ENCODE data around the gene FAT3. TPM values are rescaled to one million over a fixed set of nuclear protein-coding genes. Genes with fewer than 3 reads are reported as not detected.

Gene FAT3
- total and polyA plus RNA-seq, 10 of the 15 experiments (the other 5 are each of a cell fraction or from before 2014, with no cell fraction given), result under 0.01 to 0.04 (median 0.01) TPM; not detected in 7

DNA sequence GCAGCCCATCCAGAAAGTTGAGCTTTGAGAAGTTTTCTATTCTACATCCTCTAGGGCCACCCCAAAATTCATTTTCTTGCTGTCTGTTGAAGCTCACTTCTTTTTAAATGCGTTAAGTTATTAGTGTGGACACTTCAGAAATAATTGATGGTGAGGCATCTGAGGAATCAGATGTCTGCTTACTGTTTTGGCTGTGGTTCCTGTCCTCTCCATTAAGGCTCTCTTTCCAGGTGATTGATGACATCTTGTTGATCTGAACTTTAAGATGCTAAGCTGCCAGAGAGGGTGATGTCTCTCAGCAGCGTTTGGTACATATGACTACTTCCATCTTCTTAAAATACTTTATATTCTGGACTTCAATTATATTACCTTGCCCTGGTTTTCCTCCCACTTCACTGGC is 45.2 kb downstream of the FAT3 start:
- ChIA-PET CTCF (no interaction called here), POLR2A (no interaction called here), SMC1A (ENCODE audit: uncharacterized antibody, unreplicated experiment) (interaction anchor here (1.5 kb wide), 1 partner anchor 18 kb away, joined by 3 read pairs; no protein-coding TSS in a partner anchor), RAD21 (ENCODE audit: unreplicated experiment) (no interaction called here)
- Histone ChIP-seq H4K20me1 (ENCODE audit: control insufficient read depth, insufficient read depth) (no peaks in the 10 kb centered on the region), H3K4me3 (no peak overlapping the region), H3K27me3 (replicated peaks in 1 of 2; ENCODE audit: control insufficient read depth in 2 of 2, insufficient read depth in 2 of 2, low read length in 1 of 2) (no peaks in the 10 kb centered on the region; a peak in 1 of 4 replicates), H3K9ac (ENCODE audit: control insufficient read depth, insufficient read depth, low read length) (no peak overlapping the region), H3K36me3 (ENCODE audit: control insufficient read depth in 2 of 2, insufficient read depth in 2 of 2, low read length in 1 of 2) (no peaks in the 10 kb centered on the region), H2AFZ (ENCODE audit: control insufficient read depth, low read depth, low read length) (no peak overlapping the region), H3K9me3 (replicated peaks; ENCODE audit: control insufficient read depth, insufficient read depth, low read length) (no peaks in the 10 kb centered on the region), H3K4me1 (ENCODE audit: control insufficient read depth, insufficient read depth, low read length) (no peaks in the 10 kb centered on the region), H3K27ac (ENCODE audit: control insufficient read depth, insufficient read depth) (no peak overlapping the region), H3K79me2 (ENCODE audit: control insufficient read depth, insufficient read depth, low read length) (no peaks in the 10 kb centered on the region), H3K4me2 (ENCODE audit: control insufficient read depth, insufficient read depth) (no peak overlapping the region)
- TF ChIP-seq MTA3 (IDR thresholded peaks at IDR 0.05; ENCODE audit: borderline replicate concordance, low read length) (no peak), ZNF622 (IDR thresholded peaks at IDR 0.05) (no peak), RCOR1 (conservative IDR thresholded peaks at IDR 0.05; ENCODE audit: low read depth, low read length) (no peak), GABPA (IDR thresholded peaks at IDR 0.05; ENCODE audit: low read depth) (no peak), NR2C1 (IDR thresholded peaks at IDR 0.05) (no peak), FOXM1 (IDR thresholded peaks at IDR 0.05; ENCODE audit: low read depth, low read length) (no peak)
- TF ChIP-seq, protein P1, sequence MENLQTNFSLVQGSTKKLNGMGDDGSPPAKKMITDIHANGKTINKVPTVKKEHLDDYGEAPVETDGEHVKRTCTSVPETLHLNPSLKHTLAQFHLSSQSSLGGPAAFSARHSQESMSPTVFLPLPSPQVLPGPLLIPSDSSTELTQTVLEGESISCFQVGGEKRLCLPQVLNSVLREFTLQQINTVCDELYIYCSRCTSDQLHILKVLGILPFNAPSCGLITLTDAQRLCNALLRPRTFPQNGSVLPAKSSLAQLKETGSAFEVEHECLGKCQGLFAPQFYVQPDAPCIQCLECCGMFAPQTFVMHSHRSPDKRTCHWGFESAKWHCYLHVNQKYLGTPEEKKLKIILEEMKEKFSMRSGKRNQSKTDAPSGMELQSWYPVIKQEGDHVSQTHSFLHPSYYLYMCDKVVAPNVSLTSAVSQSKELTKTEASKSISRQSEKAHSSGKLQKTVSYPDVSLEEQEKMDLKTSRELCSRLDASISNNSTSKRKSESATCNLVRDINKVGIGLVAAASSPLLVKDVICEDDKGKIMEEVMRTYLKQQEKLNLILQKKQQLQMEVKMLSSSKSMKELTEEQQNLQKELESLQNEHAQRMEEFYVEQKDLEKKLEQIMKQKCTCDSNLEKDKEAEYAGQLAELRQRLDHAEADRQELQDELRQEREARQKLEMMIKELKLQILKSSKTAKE (IDR thresholded peaks at IDR 0.05; ENCODE audit: low read depth, poor library complexity, severe bottlenecking), result no peak
- no TSS peak for BruUV-seq (replicated peaks)
- in situ Hi-C loops (cut with MboI) (no loop called here), intact Hi-C loops (cut with micrococcal nuclease; ENCODE audit: unreplicated experiment) (no loop called here)
- ATAC-seq, result no peak
- 4% methylated on average over 2 of the region's 2 CpGs for WGBS (ENCODE audit: insufficient coverage, insufficient replicate concordance, low lambda C conversion rate, missing lambda C conversion rate)
- no peak for DNase-seq (ENCODE audit: low read depth, low spot score)
- no peak for FAIRE-seq
